ENCODE measurements around the gene CD7.

The CD7 gene

DNA sequence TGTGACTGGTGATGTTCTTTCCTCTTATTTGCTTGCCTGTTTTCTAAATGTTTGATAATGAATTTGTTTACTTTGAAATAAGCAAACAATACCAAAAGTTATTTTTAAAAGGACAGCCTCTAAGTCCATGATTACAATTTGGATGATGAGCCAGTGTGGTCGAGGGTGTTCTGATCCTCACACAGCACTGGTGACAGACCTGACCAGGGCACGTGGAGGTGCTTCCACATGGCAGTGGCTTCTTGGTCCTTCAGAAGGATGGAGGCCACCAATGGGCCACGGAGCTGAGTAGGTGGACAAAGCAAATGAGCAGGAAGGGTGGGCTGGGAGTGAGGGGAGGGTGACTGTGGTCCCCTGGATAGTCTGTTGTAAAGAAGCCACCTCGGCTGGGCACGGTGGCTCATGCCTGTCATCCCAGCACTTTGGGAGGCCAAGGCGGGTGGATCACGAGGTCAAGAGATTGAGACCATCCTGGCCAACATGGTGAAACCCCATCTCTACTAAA is 37.4 kb upstream of the CD7 start:
- Histone ChIP-seq H3K27me3 (ENCODE audit: insufficient read depth, poor library complexity, severe bottlenecking) (no peaks in the 10 kb centered on the region), H3K4me1 (ENCODE audit: insufficient read depth, poor library complexity, severe bottlenecking) (peaks cover 11% of the 10 kb centered on the region), H3K4me3 (ENCODE audit: severe bottlenecking) (no peak overlapping the region), H3K36me3 (ENCODE audit: low read depth) (no peaks in the 10 kb centered on the region), H3K27ac (ENCODE audit: poor library complexity, severe bottlenecking) (no peak overlapping the region), H3K9me3 (ENCODE audit: severe bottlenecking) (no peaks in the 10 kb centered on the region)
- TF ChIP-seq, protein P1, sequence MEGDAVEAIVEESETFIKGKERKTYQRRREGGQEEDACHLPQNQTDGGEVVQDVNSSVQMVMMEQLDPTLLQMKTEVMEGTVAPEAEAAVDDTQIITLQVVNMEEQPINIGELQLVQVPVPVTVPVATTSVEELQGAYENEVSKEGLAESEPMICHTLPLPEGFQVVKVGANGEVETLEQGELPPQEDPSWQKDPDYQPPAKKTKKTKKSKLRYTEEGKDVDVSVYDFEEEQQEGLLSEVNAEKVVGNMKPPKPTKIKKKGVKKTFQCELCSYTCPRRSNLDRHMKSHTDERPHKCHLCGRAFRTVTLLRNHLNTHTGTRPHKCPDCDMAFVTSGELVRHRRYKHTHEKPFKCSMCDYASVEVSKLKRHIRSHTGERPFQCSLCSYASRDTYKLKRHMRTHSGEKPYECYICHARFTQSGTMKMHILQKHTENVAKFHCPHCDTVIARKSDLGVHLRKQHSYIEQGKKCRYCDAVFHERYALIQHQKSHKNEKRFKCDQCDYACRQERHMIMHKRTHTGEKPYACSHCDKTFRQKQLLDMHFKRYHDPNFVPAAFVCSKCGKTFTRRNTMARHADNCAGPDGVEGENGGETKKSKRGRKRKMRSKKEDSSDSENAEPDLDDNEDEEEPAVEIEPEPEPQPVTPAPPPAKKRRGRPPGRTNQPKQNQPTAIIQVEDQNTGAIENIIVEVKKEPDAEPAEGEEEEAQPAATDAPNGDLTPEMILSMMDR (IDR thresholded peaks at IDR 0.05; ENCODE audit: poor library complexity, severe bottlenecking), result no peak
- no peak for ATAC-seq (ENCODE audit: low read depth)
- no peak for DNase-seq (ENCODE audit: low spot score)

DNA sequence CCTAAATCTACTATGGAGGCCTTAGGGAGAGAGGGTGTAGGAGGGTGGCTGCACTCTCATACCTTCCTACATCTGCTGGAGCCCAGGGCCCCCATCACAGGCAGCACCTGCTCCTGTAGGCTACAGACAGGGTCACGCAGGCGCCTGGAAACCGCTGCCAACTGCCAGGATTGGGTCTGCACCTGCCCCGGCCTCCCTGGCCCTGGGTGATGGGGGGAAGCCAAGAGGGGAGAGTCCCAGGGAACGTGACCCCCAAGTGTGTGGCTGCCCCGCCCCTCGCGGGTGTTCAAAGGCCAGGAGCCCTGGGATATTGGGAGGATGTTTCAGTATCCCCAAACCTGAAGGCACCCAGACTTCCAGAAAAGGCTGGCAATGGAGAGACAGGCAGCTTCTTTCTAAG is 36.1 kb upstream of the CD7 start:
- no peak overlapping the region for H3K27ac ChIP-seq (ENCODE audit: poor library complexity, severe bottlenecking)
- no peaks in the 10 kb centered on the region for H3K27me3 ChIP-seq (ENCODE audit: insufficient read depth, poor library complexity, severe bottlenecking)
- H3K4me3 ChIP-seq (ENCODE audit: severe bottlenecking), result no peak overlapping the region
- peaks cover 11% of the 10 kb centered on the region for H3K4me1 ChIP-seq (ENCODE audit: insufficient read depth, poor library complexity, severe bottlenecking)
- no peak for ATAC-seq (ENCODE audit: low read depth)
- TF ChIP-seq, protein P1 (IDR thresholded peaks at IDR 0.05; ENCODE audit: poor library complexity, severe bottlenecking), result no peak
- DNase-seq (ENCODE audit: low spot score), result no peak
- no peaks in the 10 kb centered on the region for H3K36me3 ChIP-seq (ENCODE audit: low read depth)
- H3K9me3 ChIP-seq (ENCODE audit: severe bottlenecking), result no peaks in the 10 kb centered on the region

DNA sequence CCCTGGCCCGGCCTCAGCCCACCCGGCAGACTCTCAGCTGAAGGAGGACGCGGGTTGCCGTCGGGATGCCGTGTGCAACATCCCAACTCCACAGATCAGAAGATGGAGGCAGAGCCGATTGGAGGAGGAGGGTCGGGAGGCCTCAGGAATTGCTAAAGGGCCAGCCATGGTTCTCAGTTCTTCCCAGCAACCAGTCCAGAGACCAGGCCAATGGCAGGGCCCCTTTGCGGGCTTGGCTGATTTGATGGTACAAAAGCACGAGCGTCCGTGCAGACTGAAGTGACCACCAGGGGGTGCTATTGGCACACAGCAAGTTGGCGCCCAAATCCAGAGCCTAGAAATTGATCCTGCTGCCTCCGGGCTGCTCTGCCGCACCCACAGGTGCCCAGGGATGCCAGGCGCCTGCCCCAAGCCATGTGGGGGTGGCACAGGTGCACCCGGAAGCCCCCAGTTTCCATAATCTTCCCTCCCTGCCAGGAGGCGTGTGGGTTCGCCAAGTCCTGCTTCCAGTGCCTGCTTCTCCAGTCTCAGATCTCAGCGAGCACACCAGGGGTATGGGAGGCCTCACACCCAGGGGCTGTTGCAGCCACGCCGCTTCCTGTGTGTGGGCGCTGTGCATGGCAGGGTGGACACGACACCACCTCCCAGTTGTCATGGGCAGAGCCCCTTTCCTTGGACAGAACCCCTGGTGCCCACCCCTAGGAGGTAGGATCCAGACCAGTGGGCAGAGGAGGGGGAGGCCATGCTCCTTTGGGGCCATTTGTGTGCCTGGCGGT is 34.5 kb upstream of the CD7 start:
- Histone ChIP-seq H3K36me3 (ENCODE audit: low read depth) (no peaks in the 10 kb centered on the region), H3K27me3 (ENCODE audit: insufficient read depth, poor library complexity, severe bottlenecking) (no peaks in the 10 kb centered on the region), H3K9me3 (ENCODE audit: severe bottlenecking) (no peaks in the 10 kb centered on the region), H3K4me1 (ENCODE audit: insufficient read depth, poor library complexity, severe bottlenecking) (peaks cover 11% of the 10 kb centered on the region), H3K4me3 (ENCODE audit: severe bottlenecking) (no peak overlapping the region), H3K27ac (ENCODE audit: poor library complexity, severe bottlenecking) (no peak overlapping the region)
- DNase-seq (ENCODE audit: low spot score), result peak; percentile 80
- TF ChIP-seq, protein P1 (IDR thresholded peaks at IDR 0.05; ENCODE audit: poor library complexity, severe bottlenecking), result peak; percentile 95
- ATAC-seq (ENCODE audit: low read depth), result peak; percentile 85

DNA sequence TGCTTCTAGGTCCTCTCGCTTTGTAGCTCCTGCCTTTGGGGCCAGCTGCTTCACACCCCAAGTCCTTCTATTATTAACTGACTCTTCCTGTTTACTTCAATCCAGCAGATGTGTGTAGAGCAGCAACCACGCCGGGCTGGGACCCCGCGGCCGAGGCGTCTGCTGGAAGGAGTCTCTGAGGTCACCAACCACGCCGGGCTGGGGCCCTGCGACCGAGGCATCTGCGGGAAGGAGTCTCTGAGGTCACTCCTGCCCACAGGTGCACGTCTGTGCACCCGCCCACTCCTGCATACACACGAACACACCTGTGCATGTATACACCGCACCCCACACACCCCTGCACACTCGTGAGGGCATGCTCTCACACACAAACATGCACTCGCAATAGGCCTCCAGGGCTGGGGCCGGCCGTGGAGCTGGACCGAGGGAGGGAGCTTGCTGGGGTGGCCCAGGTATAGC is 33.9 kb upstream of the CD7 start:
- Histone ChIP-seq H3K27ac (ENCODE audit: poor library complexity, severe bottlenecking) (no peak overlapping the region), H3K4me3 (ENCODE audit: severe bottlenecking) (no peak overlapping the region), H3K4me1 (ENCODE audit: insufficient read depth, poor library complexity, severe bottlenecking) (peaks cover 10% of the 10 kb centered on the region), H3K36me3 (ENCODE audit: low read depth) (no peaks in the 10 kb centered on the region), H3K27me3 (ENCODE audit: insufficient read depth, poor library complexity, severe bottlenecking) (no peaks in the 10 kb centered on the region), H3K9me3 (ENCODE audit: severe bottlenecking) (no peaks in the 10 kb centered on the region)
- ATAC-seq (ENCODE audit: low read depth), result no peak
- no peak for DNase-seq (ENCODE audit: low spot score)
- TF ChIP-seq, protein P1 (IDR thresholded peaks at IDR 0.05; ENCODE audit: poor library complexity, severe bottlenecking), result no peak
